OCI-M2 (cell line): ENCODE measurements around the gene PCARE.

Experiments
- DNase-seq: peaks from one replicate; lab custom pipeline; 2025; ENCODE audit not compliant: unreplicated experiment; lab: John Stamatoyannopoulos, UW

The PCARE gene

DNA sequence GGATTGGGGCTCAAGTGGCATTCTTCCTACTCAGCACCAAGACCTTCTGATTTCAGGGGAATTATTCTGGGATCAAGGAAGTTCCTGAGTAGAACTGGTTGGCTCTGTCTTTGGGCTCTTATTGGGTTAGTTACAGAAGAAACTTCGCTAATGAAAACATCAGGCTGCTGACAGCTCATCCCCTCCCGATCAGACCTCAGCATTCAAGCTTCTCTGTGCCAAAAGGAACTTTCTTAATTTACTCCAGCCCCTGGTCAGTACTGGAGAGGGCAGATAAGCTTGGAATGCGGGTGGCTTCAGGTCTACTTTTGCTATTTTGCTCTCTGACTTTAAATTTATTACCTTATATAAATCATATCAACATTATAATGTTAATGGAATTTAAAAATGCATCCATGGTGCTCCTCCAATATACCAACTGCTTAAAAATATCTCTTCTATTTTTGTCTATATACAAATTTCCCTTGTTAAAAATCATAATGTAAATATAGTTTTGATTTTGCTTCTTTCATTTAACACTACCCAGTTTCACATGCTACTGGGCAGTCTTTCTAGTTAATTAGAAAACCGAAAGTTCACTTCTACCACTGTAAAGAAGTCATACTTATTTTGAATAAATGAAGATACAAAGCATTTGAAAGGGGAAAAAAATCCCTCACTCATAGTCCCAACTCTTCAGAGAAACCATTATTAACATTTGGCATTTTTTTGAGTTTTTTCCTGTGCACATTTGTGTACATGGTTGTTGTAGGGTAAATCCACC is 34.4 kb downstream of the PCARE start:
- DNase-seq = no peak

DNA sequence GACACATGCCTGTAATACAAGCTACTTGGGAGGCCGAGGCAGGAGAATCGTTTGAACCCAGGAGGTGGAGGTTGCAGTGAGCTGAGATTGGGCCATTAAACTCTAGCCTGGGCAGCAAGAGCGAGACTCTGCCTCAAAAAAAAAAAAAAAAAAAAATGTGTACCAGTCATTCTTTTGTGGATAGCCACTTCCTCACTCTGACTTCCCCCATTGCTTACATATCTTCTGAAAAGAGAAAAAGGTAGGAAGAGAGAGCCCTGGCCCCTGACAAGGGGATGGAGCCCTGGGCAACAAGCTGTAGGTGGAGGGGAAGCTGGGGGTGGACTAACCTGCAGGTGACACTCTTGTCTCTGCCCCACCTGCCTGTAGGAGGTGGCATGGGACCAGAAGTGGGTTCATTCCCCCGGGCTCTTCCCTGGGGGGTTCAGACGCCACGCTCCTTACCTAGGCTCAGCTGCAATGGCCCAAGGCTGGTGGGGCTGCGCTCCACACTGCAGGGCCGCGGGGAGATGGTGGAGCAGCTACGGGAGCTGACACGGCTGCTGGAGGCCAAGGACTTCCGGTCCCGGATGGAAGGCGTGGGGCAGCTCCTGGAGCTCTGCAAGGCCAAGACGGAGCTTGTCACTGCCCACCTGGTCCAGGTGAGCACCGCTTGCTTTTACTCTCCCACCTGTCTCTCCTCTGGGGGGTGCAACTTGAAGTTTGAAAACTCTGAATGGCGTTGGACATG is 39.1 kb downstream of the PCARE start:
- no peak for DNase-seq

DNA sequence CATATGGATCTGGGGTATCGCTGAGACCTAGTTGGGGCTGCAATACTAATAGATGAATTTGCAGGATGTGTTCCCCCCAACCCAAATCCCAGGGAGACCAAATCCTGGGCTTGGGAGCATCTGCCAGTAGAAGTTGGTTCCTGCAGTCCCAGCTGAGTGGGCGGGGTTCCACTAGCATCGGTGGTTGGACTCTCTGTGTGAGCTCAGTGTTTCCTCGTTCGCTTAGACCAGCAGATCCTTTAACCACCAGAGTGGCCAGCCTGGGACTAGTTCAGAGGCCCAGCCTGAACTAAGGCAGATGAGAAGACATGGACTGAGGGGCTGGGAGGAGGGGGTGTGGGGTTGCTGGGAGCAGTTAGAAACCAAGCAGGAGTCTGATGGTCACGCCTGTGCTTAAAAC is 40.7 kb downstream of the PCARE start:
- DNase-seq = no peak

DNA sequence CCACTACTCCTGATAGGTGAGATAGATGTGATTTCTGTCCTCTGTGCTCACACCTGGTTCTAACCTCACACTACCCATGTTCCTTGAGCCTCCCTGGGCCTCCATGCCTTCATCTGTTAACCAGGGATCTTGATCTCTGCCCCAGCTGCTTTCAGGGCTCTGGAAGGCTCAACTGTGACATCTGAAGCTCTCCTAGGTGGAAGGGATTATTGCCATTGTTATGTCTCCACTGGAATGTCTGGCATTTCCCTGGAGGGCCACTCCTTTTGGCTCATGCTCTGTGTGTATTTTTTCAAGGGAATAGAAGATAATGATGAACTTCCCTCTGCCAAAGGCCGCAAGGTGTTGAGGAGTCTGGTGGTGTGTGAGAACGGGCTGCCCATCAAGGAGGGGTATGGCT is 41.2 kb downstream of the PCARE start:
- no peak for DNase-seq

DNA sequence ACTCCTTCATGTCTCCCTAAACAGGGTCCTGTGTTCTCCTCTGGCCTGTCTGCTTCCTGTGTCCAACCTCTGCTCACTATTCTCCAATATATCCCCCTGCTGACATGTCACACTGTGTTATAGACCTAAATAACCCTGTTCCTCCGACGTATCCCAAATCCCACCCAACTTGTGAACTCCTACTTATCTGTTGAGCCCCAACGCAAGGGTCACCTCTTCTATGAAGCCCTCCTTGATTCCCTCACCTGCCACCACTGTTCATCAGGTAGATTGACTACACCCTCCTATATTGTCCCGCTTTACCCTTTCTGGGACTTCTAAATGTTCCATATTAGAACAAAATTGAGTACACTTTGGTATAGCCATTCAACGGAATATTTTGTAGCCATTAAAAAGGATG is 42.1 kb downstream of the PCARE start:
- no peak for DNase-seq

DNA sequence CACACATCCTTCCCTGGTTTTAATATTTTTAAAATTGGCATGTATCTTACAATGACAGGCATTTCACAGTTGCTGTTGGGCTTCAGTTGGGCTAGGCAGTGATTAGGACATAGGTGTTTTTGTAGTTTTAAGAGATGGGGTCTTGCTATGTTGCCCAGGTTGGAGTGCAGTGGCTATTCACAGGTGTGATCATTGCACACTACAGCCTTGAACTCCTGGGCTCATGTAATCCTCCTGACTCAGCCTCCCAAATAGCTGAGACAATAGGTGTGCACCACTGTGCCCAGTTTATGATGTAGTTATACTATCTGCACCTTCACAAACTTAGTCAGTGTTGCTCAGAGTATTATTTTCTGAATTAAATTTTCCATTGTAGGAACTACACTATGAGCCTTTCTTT is 43.3 kb downstream of the PCARE start:
- no peak for DNase-seq

DNA sequence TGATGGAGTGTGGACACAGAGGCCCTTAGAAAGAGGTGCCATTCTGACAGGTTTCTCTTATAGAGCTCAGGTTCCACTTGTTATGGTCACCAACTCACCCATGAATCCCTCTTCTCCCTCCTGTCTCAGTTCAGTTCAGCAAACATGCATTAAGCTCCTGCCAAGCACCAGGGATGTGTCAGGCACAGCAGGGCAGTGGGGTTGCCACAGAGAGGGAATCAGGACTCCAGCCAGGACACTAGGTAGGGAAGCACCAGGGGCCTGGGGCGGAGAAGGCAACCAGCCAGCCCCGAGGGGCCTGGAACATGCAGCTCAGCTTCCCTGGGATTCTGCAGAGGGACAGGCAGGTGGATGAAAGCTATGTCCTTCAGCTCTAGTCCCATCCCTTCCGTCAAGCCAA is 48.6 kb downstream of the PCARE start:
- no peak for DNase-seq

DNA sequence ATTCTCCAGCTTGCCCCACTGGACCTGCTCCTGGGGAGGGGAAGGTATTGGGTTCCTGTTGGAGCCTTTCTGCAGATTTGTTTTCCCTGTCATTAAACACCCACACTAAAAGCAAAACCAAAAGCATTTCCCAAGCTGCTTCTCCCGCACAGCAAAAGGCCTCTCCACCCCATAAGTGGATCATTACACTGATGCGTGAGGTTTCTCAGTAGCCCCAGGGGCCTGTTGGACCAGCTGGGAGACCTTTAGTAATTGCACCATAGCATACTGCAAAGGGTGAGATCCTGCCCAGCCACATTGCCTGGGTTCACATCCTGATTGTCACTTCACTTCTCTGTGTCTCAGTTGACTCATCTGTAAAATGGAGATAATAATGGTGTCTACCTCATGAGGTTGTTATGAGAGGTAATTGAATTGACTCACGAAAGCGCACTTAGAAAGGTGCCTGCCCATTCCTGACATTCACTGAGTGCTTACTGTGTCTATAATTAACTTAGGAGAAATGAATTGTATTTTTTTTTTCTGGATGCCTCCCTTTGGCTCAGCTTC is 49.4 kb downstream of the PCARE start:
- no peak for DNase-seq

DNA sequence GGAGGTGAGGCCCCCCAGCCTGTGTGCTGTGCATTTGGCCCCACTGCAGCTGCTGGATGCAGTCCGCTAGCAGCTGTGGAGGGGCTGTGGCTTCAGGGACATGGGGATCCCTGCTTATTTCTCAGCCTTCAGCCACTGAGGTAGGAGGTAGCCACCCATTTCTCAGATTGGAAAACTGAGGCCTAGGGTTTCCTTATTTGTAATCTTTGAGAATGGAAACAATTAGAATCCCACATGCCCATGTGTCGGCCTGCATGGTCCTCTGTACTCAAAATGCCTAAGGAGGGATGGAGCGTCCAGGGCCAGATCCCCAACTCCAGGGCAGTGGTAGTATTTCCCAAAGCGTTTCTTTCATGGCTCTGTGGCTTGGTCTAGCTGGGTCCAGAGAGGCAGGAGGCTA is 51.1 kb downstream of the PCARE start:
- DNase-seq = no peak

DNA sequence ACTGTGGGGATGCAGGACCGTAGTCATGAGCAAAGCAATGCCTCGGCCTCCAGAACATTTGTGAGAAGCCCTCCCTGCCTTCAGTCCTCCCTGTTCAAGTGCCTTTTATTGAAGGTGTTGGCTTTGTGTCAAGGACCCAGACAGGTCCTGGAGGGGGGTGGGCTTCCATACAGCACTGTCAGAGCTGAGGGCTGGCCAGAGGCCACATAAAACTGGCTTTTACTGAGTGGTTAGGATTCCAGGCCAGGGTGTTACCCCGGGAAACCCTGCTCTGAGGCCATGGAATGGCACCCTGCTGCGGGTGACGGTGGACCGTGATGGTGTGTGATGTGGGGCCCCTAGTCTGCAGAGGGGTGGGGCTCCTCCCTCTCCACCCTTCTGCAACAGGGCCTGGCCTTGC is 51.6 kb downstream of the PCARE start:
- no peak for DNase-seq

DNA sequence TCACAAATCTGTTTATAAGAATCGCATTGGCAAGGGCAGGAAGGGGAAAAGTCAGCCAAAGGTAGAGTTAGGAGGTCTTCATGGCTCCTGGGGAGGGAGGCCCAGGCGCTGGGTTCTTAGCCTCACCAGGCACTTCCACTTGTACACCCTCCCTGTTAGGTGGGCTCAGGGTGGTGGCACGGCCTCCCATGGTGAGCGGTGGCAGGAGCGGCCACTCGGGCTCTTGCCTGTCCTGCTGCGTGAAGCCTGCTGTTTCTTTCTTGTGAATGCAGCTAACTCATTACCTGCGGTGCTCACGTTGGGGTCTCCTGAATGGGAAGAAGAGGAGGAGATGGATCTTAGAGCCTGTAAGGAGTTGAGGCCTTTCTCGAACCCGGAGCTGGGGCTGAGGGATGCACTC is 52.4 kb downstream of the PCARE start:
- no peak for DNase-seq

DNA sequence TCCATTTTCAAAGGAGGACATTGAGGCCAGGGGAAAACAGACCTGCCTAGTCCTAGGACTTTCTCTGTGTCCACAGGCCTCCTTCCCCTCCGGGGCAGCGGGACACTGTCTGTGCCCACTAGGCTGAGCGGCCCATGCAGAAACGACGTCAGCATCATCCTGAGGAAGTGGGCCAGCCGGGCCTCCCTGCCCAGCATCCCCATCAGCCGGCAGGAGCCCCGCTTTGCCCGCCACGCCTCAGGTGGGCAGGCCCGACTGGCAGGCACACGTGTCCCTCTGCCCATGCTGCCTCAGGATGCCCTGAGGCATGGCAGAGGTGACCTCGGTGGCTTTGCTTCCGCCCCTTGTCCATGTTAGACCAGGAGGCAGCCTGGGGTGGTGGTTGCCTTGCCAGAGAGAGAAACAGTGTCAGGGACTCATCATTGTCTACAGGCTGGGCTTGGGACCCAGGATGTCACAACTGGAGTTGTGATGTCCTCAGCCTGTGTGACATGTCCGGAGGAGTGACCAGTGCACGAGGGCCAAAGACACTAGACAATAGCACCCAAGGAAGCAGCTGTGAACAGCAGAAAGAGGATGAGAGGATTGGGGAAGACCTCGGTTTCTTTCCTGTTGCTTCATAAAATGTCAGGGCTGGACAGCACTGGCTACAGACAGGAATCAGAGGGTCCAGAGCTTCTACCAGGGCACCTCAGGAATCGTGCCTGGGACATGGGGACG is 56.4 kb downstream of the PCARE start:
- DNase-seq = no peak

DNA sequence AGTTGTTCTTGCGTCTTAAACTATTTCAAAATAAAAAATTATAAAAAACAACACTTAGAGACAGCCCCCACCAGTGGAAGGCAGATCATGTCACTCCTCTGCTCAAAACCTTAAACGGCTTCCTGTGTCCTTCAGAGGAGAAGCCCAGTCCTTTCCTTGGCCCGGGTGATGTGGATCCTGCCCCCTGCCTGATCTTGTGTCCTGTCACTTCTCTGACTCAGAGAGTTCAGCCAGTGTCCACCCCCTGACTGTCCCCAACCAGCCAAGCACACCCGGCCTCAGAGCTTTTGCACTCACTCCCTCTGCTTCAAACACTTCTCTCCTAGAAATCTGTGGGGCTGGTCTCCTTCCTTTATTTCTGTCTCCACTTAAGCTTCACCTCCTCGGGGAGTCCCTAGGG is 57.8 kb downstream of the PCARE start:
- DNase-seq = no peak

DNA sequence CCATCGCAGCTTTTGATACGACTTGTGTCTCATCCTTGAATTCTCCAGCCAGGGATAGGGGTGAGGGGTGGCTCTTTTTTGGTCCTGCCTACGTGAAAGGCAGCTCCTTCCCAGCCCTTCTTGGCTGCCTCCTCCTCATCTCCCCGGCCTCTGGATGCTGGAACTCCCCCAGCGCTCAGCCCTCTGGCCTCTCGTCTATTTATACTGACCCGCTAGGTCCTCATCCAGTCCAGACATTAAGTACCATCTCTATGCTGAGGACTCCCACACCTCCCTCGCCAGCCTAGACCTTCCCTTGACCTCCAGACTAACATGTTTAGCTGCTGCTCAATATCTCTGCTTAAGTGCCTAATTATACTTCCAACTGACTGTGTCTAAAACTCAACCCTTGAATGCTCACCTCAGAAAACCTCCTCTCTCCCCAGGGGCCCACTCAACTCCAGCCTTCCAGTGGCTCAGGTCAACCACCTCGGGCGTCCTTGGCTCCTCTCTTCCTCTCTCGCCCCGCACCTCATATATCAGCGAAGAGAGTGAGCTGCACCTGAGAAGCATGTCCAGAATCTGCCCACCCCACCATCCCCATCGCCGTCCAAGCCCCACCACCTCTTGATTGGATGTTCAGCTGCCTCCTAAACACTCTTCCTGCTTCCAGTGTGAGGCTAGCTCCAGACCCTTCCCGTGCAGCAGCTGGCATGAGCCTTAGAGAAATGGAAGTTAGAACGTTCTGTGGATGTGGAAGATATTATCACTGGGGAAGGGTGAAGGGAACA is 58.4 kb downstream of the PCARE start:
- no peak for DNase-seq

DNA sequence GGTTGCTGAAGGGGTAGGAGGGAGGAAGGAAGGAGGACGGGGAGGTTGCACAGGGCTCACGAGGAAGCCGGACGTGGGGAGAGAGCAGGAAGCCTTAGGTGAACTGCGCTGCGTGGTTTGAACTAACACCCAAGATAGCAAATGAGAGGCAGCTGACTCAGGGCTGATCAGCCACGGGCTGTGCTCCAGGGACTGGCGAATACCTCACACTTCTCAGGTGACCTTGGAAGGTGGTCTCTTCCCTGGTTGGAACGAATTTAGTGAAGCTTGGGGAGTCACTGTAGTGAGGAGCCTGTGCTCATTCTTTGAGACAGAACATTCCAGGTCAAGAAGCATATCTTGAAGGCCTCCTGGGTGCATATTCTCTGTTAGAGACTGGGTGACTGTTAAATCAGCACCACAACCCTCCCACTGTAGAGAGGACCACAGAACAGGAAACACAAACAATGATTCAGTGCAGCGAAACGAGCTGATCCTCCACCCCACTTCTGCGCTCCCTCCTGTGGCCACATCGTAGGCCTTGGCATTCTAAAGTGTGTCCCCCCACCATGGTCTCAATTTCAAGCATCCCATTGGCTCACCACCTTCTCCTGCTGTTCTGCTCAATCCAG is 59.4 kb downstream of the PCARE start:
- no peak for DNase-seq

DNA sequence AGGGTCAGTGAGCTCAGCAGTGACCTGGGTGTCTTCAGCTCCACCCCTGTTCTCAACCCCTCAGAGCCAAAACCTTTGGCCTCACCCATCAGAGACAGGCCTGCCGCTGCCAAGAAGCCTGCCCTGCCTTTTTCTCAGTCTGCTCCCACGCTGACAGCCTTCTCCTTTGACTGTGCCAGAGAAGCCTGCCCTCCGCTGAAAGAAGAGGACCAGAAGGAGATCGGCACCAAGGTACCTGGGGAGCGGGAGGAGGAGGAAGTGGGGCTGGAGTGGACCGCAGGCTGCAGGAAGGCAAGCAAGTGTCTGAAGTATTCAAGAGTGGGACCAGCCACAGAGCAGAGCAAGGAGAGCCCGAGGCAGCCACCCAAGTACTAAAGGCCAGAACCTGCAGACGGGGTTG is 60.0 kb downstream of the PCARE start:
- DNase-seq = no peak

DNA sequence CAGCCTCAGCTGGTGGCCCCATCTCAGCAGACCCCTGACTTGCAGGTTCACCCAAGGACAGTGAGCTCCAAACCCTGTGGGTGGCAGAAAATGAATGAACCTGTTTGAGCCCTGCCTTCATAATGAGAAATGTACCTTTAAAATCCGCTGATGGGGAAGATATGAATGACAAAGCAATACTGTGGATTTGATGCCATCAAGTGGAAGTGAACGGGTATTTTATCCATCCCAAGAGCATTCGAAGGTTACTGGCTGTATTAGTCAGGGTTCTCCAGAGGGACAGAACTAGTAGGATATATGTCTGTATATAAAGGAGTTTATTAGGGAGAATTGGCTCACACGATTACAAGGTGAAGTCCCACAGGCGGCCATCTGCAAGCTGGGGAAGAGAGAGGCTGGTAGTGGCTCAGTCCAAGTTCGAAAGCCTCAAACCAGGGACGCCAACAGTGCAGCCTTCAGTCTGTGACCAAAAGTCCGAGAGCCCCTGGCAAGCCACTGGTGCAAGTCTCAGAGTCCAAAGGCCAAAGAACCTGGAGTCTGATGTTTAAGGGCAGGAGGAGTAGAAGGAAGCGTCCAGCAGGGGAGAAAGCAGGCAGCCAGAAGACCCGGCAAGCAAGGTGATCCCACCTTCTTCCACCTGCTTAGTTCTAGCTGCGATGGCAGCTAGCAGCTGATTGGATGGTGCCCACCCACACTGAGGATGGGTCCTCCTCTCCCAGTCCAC is 61.1 kb downstream of the PCARE start:
- DNase-seq = no peak

DNA sequence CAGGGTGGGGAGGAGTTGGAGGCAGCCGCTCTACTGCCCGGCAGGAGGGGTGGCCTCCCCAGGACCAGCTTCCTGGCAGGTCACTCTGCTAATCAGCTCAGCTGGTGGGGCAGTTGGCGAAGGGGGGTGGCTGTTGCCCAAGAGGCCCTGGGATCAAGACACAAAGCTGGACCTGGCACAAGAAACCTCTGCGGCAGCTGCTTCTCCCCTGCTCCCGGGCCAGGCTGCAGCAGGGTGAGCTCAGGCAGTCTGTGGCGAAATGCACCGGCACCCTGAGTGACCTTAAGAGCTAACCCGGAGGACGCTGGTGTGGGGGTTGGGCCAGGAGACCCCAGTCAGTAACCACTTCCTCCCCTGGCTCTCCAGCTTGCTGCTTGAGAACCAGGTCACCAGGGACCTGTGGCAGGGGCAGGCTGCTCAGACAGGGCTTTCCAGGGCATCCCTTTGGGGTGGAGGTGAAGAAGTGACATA is 62.1 kb downstream of the PCARE start:
- no peak for DNase-seq
